Parathyroid adenoma (tissue), 2 donors: ENCODE data around the gene FAM180B.
"Not testable (repeated sequence)": the region's sequence is repeated elsewhere in the genome, so short reads cannot be mapped to it uniquely, and the experiment has no call there.

Source experiments
- H2AFZ ChIP-seq: fragments of 300-600 bp; sonication (generic); one replicate; pipeline ENCODE4 v1.7.0; 2017; ENCODE audit warnings: antibody characterized with exemption, mild to moderate bottlenecking
- H3K27ac ChIP-seq: fragments of 300-600 bp; sonication (generic); one replicate; pipeline ENCODE4 v1.7.0; 2017
- H3K27me3 ChIP-seq: fragments of 300-600 bp; sonication (generic); one replicate; pipeline ENCODE4 v1.7.0; 2017; ENCODE audit warnings: low read length; ENCODE audit not compliant: control insufficient read depth, insufficient read depth
- H3K36me3 ChIP-seq: fragments of 300-600 bp; sonication (generic); one replicate; pipeline ENCODE4 v1.7.0; 2017; ENCODE audit warnings: low read length; ENCODE audit not compliant: control insufficient read depth, insufficient read depth
- H3K4me1 ChIP-seq: fragments of 300-600 bp; sonication (generic); one replicate; pipeline ENCODE4 v1.7.0; 2017; ENCODE audit warnings: control low read depth
- H3K4me2 ChIP-seq: fragments of 300-600 bp; sonication (generic); one replicate; pipeline ENCODE4 v1.7.0; 2017; ENCODE audit warnings: low read length
- H3K4me3 ChIP-seq: fragments of 300-600 bp; sonication (generic); one replicate; pipeline ENCODE4 v1.7.0; 2017; ENCODE audit warnings: low read depth, low read length
- H3K79me2 ChIP-seq: fragments of 300-600 bp; sonication (generic); one replicate; pipeline ENCODE4 v1.7.0; 2017; ENCODE audit warnings: control low read depth
- H3K9ac ChIP-seq: fragments of 300-600 bp; sonication (generic); one replicate; pipeline ENCODE4 v1.7.0; 2017; ENCODE audit warnings: mild to moderate bottlenecking
- H3K9me3 ChIP-seq: fragments of 300-600 bp; sonication (generic); one replicate; pipeline ENCODE4 v1.7.0; 2017; ENCODE audit warnings: low read length; ENCODE audit not compliant: control insufficient read depth
- CTCF ChIP-seq: fragments of 300-600 bp; sonication (generic); IDR thresholded peaks from one replicate; pipeline ENCODE4 v1.7.0; 2017; ENCODE audit warnings: antibody characterized with exemption, mild to moderate bottlenecking
- donor health status: primary hyperparathyroidism.

Gene FAM180B

GRCh38 chr11:47626234-47626633 lies 39.8 kb downstream of the FAM180B start:
- no peak for TF ChIP-seq CTCF
- Histone ChIP-seq H3K9me3 (no peaks in the 10 kb centered on the region), H2AFZ (no peak overlapping the region), H3K27me3 (no peaks in the 10 kb centered on the region), H3K27ac (no peak overlapping the region), H3K9ac (no peak overlapping the region), H3K4me2 (no peak overlapping the region), H3K79me2 (no peaks in the 10 kb centered on the region), H3K4me3 (no peak overlapping the region), H3K36me3 (no peaks in the 10 kb centered on the region), H3K4me1 (no peaks in the 10 kb centered on the region)

- no peak overlapping the region for H2AFZ ChIP-seq
- no peak for TF ChIP-seq CTCF
- no peaks in the 10 kb centered on the region for H3K79me2 ChIP-seq
- no peak overlapping the region for H3K4me3 ChIP-seq
- H3K9me3 ChIP-seq = no peaks in the 10 kb centered on the region
- H3K4me1 ChIP-seq = no peaks in the 10 kb centered on the region
- no peaks in the 10 kb centered on the region for H3K27me3 ChIP-seq
- no peak overlapping the region for H3K27ac ChIP-seq
- H3K36me3 ChIP-seq = no peaks in the 10 kb centered on the region
- H3K9ac ChIP-seq = no peak overlapping the region
- no peak overlapping the region for H3K4me2 ChIP-seq
These were observed 41.5 kb downstream of the FAM180B start for GRCh38 chr11:47628026-47628425.

- no peak overlapping the region for H3K4me3 ChIP-seq
- H3K79me2 ChIP-seq = no peaks in the 10 kb centered on the region
- no peaks in the 10 kb centered on the region for H3K36me3 ChIP-seq
- no peak overlapping the region for H3K27ac ChIP-seq
- H3K27me3 ChIP-seq = no peaks in the 10 kb centered on the region
- H3K4me1 ChIP-seq = no peaks in the 10 kb centered on the region
- no peak overlapping the region for H2AFZ ChIP-seq
- H3K9me3 ChIP-seq = no peaks in the 10 kb centered on the region
- H3K9ac ChIP-seq = no peak overlapping the region
- no peak overlapping the region for H3K4me2 ChIP-seq
- TF ChIP-seq CTCF = no peak
These were observed 45.0 kb downstream of the FAM180B start for GRCh38 chr11:47631473-47631872.

- H3K27me3 ChIP-seq, H3K4me1 ChIP-seq, H3K9ac ChIP-seq, H3K27ac ChIP-seq, H3K4me3 ChIP-seq, H3K79me2 ChIP-seq, H3K4me2 ChIP-seq, H3K36me3 ChIP-seq, H2AFZ ChIP-seq, H3K9me3 ChIP-seq: not testable (repeated sequence)
These were observed 49.9 kb downstream of the FAM180B start for GRCh38 chr11:47636331-47636730.
